GM23248 (cell line): ENCODE data around the gene METAP1. TPM values are rescaled to one million over a fixed set of nuclear protein-coding genes. Genes with fewer than 3 reads are reported as not detected.

ENCODE experiments used
- DNase-seq: peaks from one replicate; pipeline ENCODE4 v3.0.0-alpha.2; 2015
- H2AFZ ChIP-seq: fragments of 200-600 bp; sonication (generic); 2 replicates; pipeline ENCODE4 v1.6.1; 2016; ENCODE audit warnings: antibody characterized with exemption
- H3F3A ChIP-seq: fragments of 200-600 bp; sonication (generic); 2 replicates; pipeline ENCODE4 v1.6.1; 2016; ENCODE audit warnings: mild to moderate bottlenecking, antibody characterized with exemption, mixed run types; ENCODE audit not compliant: insufficient read depth
- H3K27ac ChIP-seq: fragments of 200-600 bp; sonication (generic); 2 replicates; pipeline ENCODE4 v1.5.1; 2016; ENCODE audit warnings: mild to moderate bottlenecking
- H3K27me3 ChIP-seq: fragments of 200-600 bp; sonication (generic); replicated peaks from 2 replicates; pipeline ENCODE4 v1.6.1; 2016; ENCODE audit warnings: mild to moderate bottlenecking; ENCODE audit not compliant: insufficient read depth
- H3K36me3 ChIP-seq: fragments of 200-600 bp; sonication (generic); 2 replicates; pipeline ENCODE4 v1.6.1; 2016; ENCODE audit warnings: low read depth, mild to moderate bottlenecking
- H3K4me1 ChIP-seq: fragments of 200-600 bp; sonication (generic); 2 replicates; pipeline ENCODE4 v1.6.1; 2016; ENCODE audit warnings: mild to moderate bottlenecking; ENCODE audit not compliant: insufficient read depth
- H3K4me2 ChIP-seq: fragments of 200-600 bp; sonication (generic); one replicate; pipeline ENCODE4 v1.6.1; 2016; ENCODE audit warnings: mild to moderate bottlenecking; ENCODE audit not compliant: unreplicated experiment
- H3K4me3 ChIP-seq: fragments of 200-600 bp; sonication (generic); 2 replicates; pipeline ENCODE4 v1.5.1; 2016; ENCODE audit warnings: mild to moderate bottlenecking
- H3K79me2 ChIP-seq: fragments of 200-600 bp; sonication (generic); 2 replicates; pipeline ENCODE4 v1.6.1; 2016; ENCODE audit warnings: mild to moderate bottlenecking; ENCODE audit not compliant: insufficient read depth
- H3K9ac ChIP-seq: fragments of 200-600 bp; sonication (generic); 2 replicates; pipeline ENCODE4 v1.6.1; 2016; ENCODE audit warnings: mild to moderate bottlenecking
- H3K9me2 ChIP-seq: fragments of 200-600 bp; sonication (generic); 2 replicates; pipeline ENCODE4 v1.6.1; 2016; ENCODE audit warnings: mixed run types, mild to moderate bottlenecking, moderate library complexity; ENCODE audit not compliant: insufficient read depth
- H3K9me3 ChIP-seq: fragments of 200-600 bp; sonication (generic); one replicate; pipeline ENCODE4 v1.6.1; 2017; ENCODE audit warnings: low read depth
- H4K20me1 ChIP-seq: fragments of 200-600 bp; sonication (generic); 2 replicates; pipeline ENCODE4 v1.6.0; 2016; ENCODE audit not compliant: insufficient read depth
- EZH2 ChIP-seq: fragments of 200-600 bp; sonication (generic); IDR thresholded peaks from 2 replicates; pipeline ENCODE4 v1.6.1; 2018; ENCODE audit warnings: antibody characterized with exemption, mild to moderate bottlenecking; ENCODE audit not compliant: insufficient read depth, poor library complexity, severe bottlenecking
- EZH2phosphoT487 ChIP-seq: fragments of 200-600 bp; sonication (generic); IDR thresholded peaks from 2 replicates; pipeline ENCODE4 v1.6.1; 2018; ENCODE audit warnings: antibody characterized with exemption, moderate library complexity, mild to moderate bottlenecking, low read depth; ENCODE audit not compliant: insufficient read depth
- WGBS, 2 experiments: methylation state at CpG; one replicate each; pipeline ENCODE4 v1.1.6; 2015 to 2017; ENCODE audit warnings: low lambda C conversion rate in 2 of 2, low coverage in 1 of 2; ENCODE audit errors: missing lambda C conversion rate in 2 of 2; 5-methylcytosine and 5-hydroxymethylcytosine counted together
- in situ Hi-C: fragments of 300-500 bp; cut with MboI; formaldehyde crosslinking; loops from 2 replicates; pipeline ENCODE4 v1.15.0; 2020
- polyA plus RNA-seq: library from polyadenylated mRNA; unstranded; fragments of >200 nt; fragmentation: Nextera tagmentation; extraction: Ambion mirVana; gene quantifications from 2 replicates; pipeline ENCODE4 v1.2.1, GENCODE V29; 2016
- total RNA-seq: library from RNA; depleted of rRNA; stranded (reverse); fragments of >200 nt; shearing (Covaris generic); gene quantifications from 2 replicates; pipeline ENCODE4 v1.2.3, GENCODE V29; 2014

Gene METAP1
- total and polyA plus RNA-seq, 2 experiments from 2014 or later: 33.3 to 59.2 TPM

- no peaks in the 10 kb centered on the region for H3K79me2 ChIP-seq
- H3K9me3 ChIP-seq: no peaks in the 10 kb centered on the region
- no peaks in the 10 kb centered on the region for H4K20me1 ChIP-seq
- H3K4me2 ChIP-seq: no peak overlapping the region
- no peaks in the 10 kb centered on the region for H3K9me2 ChIP-seq
- 59 to 66% methylated on average over 5 of the region's 5 CpGs for WGBS, 2 experiments
- H3K36me3 ChIP-seq: no peaks in the 10 kb centered on the region
- no peaks in the 10 kb centered on the region for H3K27me3 ChIP-seq
- H3K4me1 ChIP-seq: peaks cover 15% of the 10 kb centered on the region
- peak overlapping the region; percentile 88 for H2AFZ ChIP-seq
- in situ Hi-C loops: no loop called here
- no peak for TF ChIP-seq EZH2
- DNase-seq: peak; percentile 36
- peak overlapping the region; percentile 31; the same call in 1 of the 2 replicates for H3K9ac ChIP-seq
- peak overlapping the region; percentile 49 for H3K27ac ChIP-seq
- H3K4me3 ChIP-seq: no peak overlapping the region
- H3F3A ChIP-seq: 0 out of 2 replicates have a peak, but pooled peaks cover 14% of the 10 kb centered on the region
Measured at GRCh38 chr4:98963538-98964433, 31.7 kb upstream of the METAP1 start.

- Histone ChIP-seq H3K9me2 (no peaks in the 10 kb centered on the region), H3F3A (0 out of 2 replicates have a peak, but pooled peaks cover 14% of the 10 kb centered on the region), H3K4me1 (peaks cover 15% of the 10 kb centered on the region), H3K4me2 (no peak overlapping the region), H3K9me3 (no peaks in the 10 kb centered on the region), H3K36me3 (no peaks in the 10 kb centered on the region), H2AFZ (no peak overlapping the region), H4K20me1 (no peaks in the 10 kb centered on the region), H3K9ac (no peak overlapping the region), H3K27ac (no peak overlapping the region), H3K27me3 (no peaks in the 10 kb centered on the region), H3K79me2 (no peaks in the 10 kb centered on the region), H3K4me3 (no peak overlapping the region)
- 85 to 93% methylated on average over 3 of the region's 3 CpGs for WGBS, 2 experiments
- no peak for DNase-seq
- no peak for TF ChIP-seq EZH2phosphoT487
- TF ChIP-seq EZH2: no peak
- in situ Hi-C loops: no loop called here
Measured at GRCh38 chr4:98966926-98967325, 28.6 kb upstream of the METAP1 start.

DNA sequence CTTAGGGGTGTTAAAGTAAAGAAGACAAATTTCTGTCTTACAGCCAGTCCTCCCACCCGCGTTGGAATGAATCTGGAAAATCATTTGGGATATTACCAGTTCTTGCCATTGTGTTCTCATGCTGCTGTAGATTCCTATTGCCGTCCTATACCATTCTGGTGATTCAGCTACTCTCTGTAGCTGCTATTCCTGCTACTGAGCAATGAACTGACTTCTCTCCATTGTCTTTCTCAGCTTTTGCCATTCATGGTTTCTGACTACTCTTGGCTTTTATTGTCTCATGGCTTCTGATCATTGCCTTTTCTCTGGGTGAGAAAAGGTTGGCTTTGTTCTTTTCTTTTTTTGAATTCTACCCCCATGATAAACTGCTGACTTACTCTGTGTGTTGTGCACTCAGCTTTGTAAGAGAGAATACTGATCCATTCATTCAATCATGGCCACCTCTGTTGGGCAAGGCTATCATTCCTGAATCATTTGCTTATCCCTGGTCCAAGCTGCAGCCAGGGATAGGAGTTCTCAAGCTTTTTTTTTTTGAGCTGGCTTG is 27.7 kb upstream of the METAP1 start:
- no peaks in the 10 kb centered on the region for H3K9me2 ChIP-seq
- WGBS, 2 experiments: 92 to 97% methylated on average over 3 of the region's 3 CpGs
- H3K4me3 ChIP-seq: no peak overlapping the region
- no peaks in the 10 kb centered on the region for H3K36me3 ChIP-seq
- H3K27me3 ChIP-seq: no peaks in the 10 kb centered on the region
- H3K9ac ChIP-seq: no peak overlapping the region
- H3K9me3 ChIP-seq: no peaks in the 10 kb centered on the region
- no peak for DNase-seq
- H3K4me1 ChIP-seq: peaks cover 15% of the 10 kb centered on the region
- no peak overlapping the region for H3K27ac ChIP-seq
- TF ChIP-seq EZH2 (no peak), EZH2phosphoT487 (no peak)
- no peak overlapping the region for H2AFZ ChIP-seq
- 0 out of 2 replicates have a peak, but pooled peaks cover 14% of the 10 kb centered on the region for H3F3A ChIP-seq
- no peaks in the 10 kb centered on the region for H3K79me2 ChIP-seq
- in situ Hi-C loops: no loop called here
- no peaks in the 10 kb centered on the region for H4K20me1 ChIP-seq
- H3K4me2 ChIP-seq: no peak overlapping the region

DNA sequence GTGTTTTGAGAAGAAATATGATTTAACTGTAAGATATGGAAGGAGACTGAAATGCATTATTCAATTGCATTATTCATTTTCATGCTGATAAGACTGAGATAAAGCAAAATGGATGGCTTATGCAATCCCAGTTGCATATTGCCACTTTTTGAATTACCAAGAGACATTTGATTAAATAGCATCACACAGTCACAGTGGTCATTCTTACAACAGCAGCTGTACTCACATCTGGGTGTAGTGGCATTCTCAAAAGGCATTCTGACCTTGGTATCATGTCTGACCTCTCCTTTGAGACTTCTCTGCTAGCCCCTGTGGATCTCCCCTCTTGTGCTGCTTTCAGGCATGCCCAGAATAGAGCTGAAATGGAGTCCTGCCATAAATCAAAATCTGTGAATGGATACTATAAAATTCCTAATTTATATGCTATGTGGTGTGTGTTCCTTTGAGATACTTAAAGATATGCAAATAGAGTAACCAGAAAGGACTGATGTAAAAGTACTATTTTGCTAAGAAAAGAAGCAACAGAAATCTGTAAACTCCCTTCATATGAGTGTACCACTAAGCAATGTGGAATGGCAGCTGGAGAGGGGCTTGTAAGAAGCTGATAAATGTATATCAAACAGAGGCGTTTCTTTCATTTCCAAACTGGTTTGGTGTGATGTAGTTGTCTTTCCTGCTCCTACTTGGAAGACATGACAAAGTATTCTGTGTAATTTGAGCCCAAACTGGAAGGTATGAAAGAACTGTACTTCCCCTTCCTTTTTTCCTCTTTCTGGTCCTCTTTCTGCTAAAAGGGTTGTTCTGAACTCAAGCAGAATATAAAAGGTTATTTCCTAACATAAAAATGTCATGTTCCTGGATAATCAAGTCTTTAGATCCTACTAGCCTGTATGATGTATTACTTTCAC is 25.4 kb upstream of the METAP1 start:
- in situ Hi-C loops: no loop called here
- no peaks in the 10 kb centered on the region for H3K36me3 ChIP-seq
- no peaks in the 10 kb centered on the region for H3K4me1 ChIP-seq
- H3K4me3 ChIP-seq: no peak overlapping the region
- peak overlapping the region; percentile 69 for H2AFZ ChIP-seq
- H3K9me2 ChIP-seq: no peaks in the 10 kb centered on the region
- no peak overlapping the region for H3K27ac ChIP-seq
- WGBS, 2 experiments: 11% methylated on average over 1 of the region's 1 CpG
- no peaks in the 10 kb centered on the region for H3F3A ChIP-seq
- H3K9me3 ChIP-seq: no peaks in the 10 kb centered on the region
- no peaks in the 10 kb centered on the region for H3K27me3 ChIP-seq
- no peaks in the 10 kb centered on the region for H4K20me1 ChIP-seq
- no peak for DNase-seq
- no peaks in the 10 kb centered on the region for H3K79me2 ChIP-seq
- TF ChIP-seq EZH2: no peak
- no peak for TF ChIP-seq EZH2phosphoT487
- no peak overlapping the region for H3K9ac ChIP-seq
- no peak overlapping the region for H3K4me2 ChIP-seq
